ENCODE data around the gene CNOT9. TPM values are rescaled to one million over a fixed set of nuclear protein-coding genes. Genes with fewer than 3 reads are reported as not detected.

Gene CNOT9
- polyA plus RNA-seq, 3 donors = 14.5 to 21.5 (median 18.4) TPM

DNA sequence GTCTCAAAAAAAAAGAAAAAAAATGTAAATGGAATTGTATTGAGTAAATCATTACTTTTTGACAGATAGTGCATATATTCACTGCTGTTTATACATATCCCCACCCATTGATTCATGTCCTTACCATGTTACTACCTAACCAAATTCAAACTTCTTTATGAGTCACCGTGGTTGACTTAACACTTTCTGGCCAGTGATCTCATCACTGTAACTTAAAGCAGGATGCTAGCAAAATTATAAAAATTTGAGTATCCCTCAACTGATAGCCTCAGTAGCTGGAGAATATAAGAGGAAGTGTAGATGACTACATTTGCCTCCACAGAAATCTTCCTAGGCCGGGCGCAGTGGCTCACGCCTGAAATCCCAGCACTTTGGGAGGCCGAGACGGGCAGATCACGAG is 13.4 kb downstream of the CNOT9 start:
- Histone ChIP-seq H3K79me2 (ENCODE audit: insufficient read depth, low read length) (peaks cover 36% of the 10 kb centered on the region), H3K4me2 (replicated peaks; ENCODE audit: extremely low read depth, low read length, poor library complexity, severe bottlenecking) (no peak overlapping the region), H4K20me1 (ENCODE audit: insufficient read depth, low read length) (peaks cover 26% of the 10 kb centered on the region), H3K4me3 (replicated peaks in 1 of 3; ENCODE audit: low read depth in 2 of 3, low read length in 3 of 3) (no peak overlapping the region), H3K4me1 (ENCODE audit: control insufficient read depth in 1 of 2, insufficient read depth in 2 of 2, low read length in 2 of 2) (no peaks in the 10 kb centered on the region), H3K9me3 (replicated peaks in 1 of 2; ENCODE audit: control insufficient read depth in 1 of 2, insufficient read depth in 1 of 2, low read length in 2 of 2) (no peaks in the 10 kb centered on the region), H2AFZ (ENCODE audit: insufficient read depth, low read depth, low read length, poor library complexity, severe bottlenecking) (no peak overlapping the region), H3K27me3 (ENCODE audit: control insufficient read depth in 2 of 2, insufficient read depth in 2 of 2, low read length in 2 of 2) (no peaks in the 10 kb centered on the region), H3K9ac (ENCODE audit: insufficient read depth, low read length, poor library complexity, severe bottlenecking) (no peak overlapping the region), H3K36me3 (replicated peaks in 1 of 2; ENCODE audit: control insufficient read depth in 1 of 2, insufficient read depth in 2 of 2, low read length in 2 of 2) (peaks cover 60 to 89% of the 10 kb centered on the region in 2 donors), H3K27ac (ENCODE audit: low read depth in 1 of 2, low read length in 2 of 2) (no peak overlapping the region)
- H3K4me1 Mint-ChIP-seq = no peaks in the 10 kb centered on the region
- H3K4me3 Mint-ChIP-seq = no peak overlapping the region
- H3K9me3 Mint-ChIP-seq = no peaks in the 10 kb centered on the region
- H3K36me3 Mint-ChIP-seq = peaks cover 60 to 69% of the 10 kb centered on the region in 2 donors
- TF ChIP-seq, protein P1, sequence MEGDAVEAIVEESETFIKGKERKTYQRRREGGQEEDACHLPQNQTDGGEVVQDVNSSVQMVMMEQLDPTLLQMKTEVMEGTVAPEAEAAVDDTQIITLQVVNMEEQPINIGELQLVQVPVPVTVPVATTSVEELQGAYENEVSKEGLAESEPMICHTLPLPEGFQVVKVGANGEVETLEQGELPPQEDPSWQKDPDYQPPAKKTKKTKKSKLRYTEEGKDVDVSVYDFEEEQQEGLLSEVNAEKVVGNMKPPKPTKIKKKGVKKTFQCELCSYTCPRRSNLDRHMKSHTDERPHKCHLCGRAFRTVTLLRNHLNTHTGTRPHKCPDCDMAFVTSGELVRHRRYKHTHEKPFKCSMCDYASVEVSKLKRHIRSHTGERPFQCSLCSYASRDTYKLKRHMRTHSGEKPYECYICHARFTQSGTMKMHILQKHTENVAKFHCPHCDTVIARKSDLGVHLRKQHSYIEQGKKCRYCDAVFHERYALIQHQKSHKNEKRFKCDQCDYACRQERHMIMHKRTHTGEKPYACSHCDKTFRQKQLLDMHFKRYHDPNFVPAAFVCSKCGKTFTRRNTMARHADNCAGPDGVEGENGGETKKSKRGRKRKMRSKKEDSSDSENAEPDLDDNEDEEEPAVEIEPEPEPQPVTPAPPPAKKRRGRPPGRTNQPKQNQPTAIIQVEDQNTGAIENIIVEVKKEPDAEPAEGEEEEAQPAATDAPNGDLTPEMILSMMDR (IDR thresholded peaks at IDR 0.05) = no peak
- peak in 1 of 3 donors; percentile 31 for DNase-seq
- WGBS (ENCODE audit: insufficient coverage) = no CpG with 5 or more reads among the region's 7 CpGs
- intact Hi-C loops (cut with micrococcal nuclease) = no loop called here
- no peaks in the 10 kb centered on the region for H3K27me3 Mint-ChIP-seq (ENCODE audit: low read depth in 3 of 3)
- no peak overlapping the region for H3K27ac Mint-ChIP-seq

- Mint-ChIP-seq H3K36me3 (peaks cover 72 to 88% of the 10 kb centered on the region in 2 donors), H3K27ac (no peak overlapping the region), H3K4me3 (no peak overlapping the region), H3K4me1 (no peaks in the 10 kb centered on the region), H3K27me3 (ENCODE audit: low read depth in 3 of 3) (no peaks in the 10 kb centered on the region), H3K9me3 (no peaks in the 10 kb centered on the region)
- no peak overlapping the region for H3K9ac ChIP-seq (ENCODE audit: insufficient read depth, low read length, poor library complexity, severe bottlenecking)
- intact Hi-C loops (cut with micrococcal nuclease) = no loop called here
- peaks cover 15% of the 10 kb centered on the region for H3K79me2 ChIP-seq (ENCODE audit: insufficient read depth, low read length)
- H3K4me2 ChIP-seq (replicated peaks; ENCODE audit: extremely low read depth, low read length, poor library complexity, severe bottlenecking) = no peak overlapping the region
- WGBS (ENCODE audit: insufficient coverage) = no CpG with 5 or more reads among the region's 6 CpGs
- no peaks in the 10 kb centered on the region for H3K4me1 ChIP-seq (ENCODE audit: control insufficient read depth in 1 of 2, insufficient read depth in 2 of 2, low read length in 2 of 2)
- no peaks in the 10 kb centered on the region for H3K27me3 ChIP-seq (ENCODE audit: control insufficient read depth in 2 of 2, insufficient read depth in 2 of 2, low read length in 2 of 2)
- no peak overlapping the region for H2AFZ ChIP-seq (ENCODE audit: insufficient read depth, low read depth, low read length, poor library complexity, severe bottlenecking)
- H3K4me3 ChIP-seq (replicated peaks in 1 of 3; ENCODE audit: low read depth in 2 of 3, low read length in 3 of 3) = no peak overlapping the region
- TF ChIP-seq, protein P1 (IDR thresholded peaks at IDR 0.05) = no peak
- peaks cover 75 to 92% of the 10 kb centered on the region in 2 donors for H3K36me3 ChIP-seq (replicated peaks in 1 of 2; ENCODE audit: control insufficient read depth in 1 of 2, insufficient read depth in 2 of 2, low read length in 2 of 2)
- H3K9me3 ChIP-seq (replicated peaks in 1 of 2; ENCODE audit: control insufficient read depth in 1 of 2, insufficient read depth in 1 of 2, low read length in 2 of 2) = no peaks in the 10 kb centered on the region
- peaks cover 8% of the 10 kb centered on the region for H4K20me1 ChIP-seq (ENCODE audit: insufficient read depth, low read length)
- no peak for DNase-seq
- H3K27ac ChIP-seq (ENCODE audit: low read depth in 1 of 2, low read length in 2 of 2) = no peak overlapping the region
Measured at GRCh38 chr2:218583983-218584850, 15.6 kb downstream of the CNOT9 start.
